ENCODE data around the gene CMTM7.

Gene CMTM7, protein sequence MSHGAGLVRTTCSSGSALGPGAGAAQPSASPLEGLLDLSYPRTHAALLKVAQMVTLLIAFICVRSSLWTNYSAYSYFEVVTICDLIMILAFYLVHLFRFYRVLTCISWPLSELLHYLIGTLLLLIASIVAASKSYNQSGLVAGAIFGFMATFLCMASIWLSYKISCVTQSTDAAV

DNA sequence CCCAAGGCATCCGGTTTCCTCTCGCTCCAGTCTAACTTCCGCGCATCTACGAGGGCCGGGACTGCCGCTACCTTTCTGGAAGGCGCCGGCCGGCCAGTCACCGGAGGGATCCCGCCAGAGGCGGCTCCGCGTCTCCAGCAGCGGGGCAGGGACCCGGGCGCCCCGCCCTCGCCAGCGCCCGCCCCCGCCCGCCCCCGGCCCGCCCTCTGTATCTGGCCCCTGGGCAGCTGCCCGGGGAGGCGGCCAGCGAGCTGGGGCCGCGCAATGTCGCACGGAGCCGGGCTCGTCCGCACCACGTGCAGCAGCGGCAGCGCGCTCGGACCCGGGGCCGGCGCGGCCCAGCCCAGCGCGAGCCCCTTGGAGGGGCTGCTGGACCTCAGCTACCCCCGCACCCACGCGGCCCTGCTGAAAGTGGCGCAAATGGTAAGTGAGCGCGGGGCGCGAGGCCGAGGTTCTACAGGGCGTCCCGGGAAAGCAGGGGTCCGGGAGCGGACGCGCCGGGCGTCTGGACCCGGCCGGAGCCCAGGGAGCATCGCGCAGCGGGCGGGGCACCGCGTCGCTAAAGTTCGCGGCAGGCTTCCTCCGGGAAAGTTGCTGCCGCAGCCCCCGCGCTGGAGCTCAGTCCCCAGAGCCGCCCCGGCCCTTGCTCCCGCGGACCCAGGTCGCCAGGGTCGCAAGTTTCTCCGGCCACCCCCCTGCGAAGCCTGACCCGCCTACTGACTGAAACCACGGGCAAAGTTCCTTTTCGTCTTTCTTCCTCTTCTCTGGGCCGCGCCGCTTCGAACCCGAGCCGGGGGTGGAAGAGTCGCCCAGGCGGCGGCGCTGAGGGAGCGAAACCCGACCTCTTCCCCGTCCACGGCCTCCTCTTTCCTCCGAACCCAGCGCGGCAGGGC is at the start of gene CMTM7:
Gene CMTM7 (plus strand): TSS at position 211 of the 893 bp plus-strand sequence. CDS start 54 bp downstream, at position 265.
- DNase-seq (ENCODE audit: low read depth) = peak; percentile 65

DNA sequence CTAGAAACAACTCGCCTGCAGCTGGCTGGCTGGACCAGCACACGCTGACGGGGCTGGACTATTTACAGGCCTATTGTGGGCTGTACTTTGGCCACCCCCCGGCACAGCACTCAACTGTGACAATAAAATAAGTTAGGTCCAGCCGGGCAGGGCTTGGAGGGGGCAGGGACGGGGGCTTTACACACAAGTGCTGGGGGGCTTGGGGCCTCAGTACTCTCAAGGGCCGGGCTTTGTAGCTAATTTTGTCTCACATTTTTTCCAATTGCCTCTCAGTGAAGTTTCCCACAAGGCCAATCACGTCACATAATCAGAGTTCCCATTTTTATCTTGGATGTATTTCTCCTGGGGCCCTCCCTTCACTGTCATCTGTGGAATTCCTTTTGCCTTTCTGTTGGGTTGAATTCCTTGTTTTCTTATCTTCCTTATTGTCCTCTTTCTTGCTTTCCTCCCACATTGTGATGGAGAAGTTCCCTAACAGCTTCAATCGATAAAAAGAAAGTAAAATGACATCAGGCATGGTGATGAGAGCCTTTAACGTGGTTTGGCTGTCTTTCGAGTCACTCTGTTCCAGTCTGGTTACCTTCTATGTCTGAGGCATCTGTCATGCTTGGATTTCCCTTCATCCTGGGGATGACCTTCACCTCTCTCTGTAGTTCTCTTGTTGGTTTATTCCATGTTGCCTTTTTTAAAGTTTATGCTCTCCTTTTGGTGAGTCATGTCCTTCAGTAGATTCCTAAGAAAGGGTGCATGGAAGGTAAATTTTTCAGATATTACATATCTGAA is 44.1 kb upstream of the CMTM7 start:
- DNase-seq (ENCODE audit: low read depth) = no peak

DNA sequence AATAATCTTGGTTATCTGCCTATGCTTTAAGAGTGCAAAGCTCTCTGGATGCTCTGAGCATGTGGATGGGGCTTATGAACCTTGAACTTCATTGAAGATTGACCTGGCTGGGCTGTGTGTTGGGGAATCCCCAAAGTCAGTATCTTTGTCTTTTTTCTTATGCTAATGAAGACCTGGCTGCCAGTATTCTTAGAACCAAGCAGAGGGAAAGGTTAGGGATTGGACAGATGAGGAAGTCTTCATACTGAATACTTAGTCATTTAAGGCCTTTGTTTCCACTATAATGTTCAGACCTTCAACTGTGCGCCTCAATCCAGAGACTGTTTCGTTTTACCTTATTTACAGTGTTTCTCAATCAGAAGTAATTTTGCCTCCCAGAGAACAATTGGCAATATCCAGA is 42.5 kb upstream of the CMTM7 start:
- no peak for DNase-seq (ENCODE audit: low read depth)

DNA sequence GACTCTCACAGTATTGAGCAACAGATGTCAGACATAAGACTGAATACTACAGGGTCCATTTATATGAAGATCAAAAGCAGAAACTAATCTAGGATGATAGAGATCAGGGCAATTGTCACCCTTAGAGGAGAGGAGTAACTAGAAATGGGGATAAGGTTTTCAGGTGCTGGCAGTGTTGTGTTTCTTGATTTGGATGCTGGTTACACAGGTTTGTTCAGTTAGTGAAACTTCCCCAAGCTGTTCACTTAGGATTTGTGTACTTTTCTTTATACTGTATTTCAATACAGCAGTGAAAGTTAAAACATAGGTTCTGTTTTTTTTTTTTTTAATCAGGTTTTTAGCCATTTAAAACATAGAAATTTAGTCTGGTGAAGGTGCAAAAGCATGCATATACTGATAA is 39.1 kb upstream of the CMTM7 start:
- no peak for DNase-seq (ENCODE audit: low read depth)

DNA sequence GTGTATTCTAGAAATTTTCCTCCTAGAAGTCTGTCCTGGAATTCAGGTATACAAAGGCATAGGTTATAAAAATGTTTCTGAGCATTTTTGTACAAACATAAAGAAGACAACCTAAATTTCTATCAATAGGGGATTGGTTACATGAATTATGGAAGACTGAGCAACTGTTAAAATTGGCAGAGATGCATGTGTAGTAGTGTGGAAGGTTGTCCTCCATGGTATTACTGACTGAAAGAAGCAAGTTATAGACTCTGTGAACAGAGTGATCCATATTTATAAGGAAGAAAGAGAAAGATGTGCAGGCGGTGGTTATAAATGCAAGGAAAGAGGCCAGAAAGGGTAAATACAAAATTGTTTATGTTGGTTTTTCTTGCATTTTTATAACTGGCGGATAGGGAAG is 38.3 kb upstream of the CMTM7 start:
- no peak for DNase-seq (ENCODE audit: low read depth)

DNA sequence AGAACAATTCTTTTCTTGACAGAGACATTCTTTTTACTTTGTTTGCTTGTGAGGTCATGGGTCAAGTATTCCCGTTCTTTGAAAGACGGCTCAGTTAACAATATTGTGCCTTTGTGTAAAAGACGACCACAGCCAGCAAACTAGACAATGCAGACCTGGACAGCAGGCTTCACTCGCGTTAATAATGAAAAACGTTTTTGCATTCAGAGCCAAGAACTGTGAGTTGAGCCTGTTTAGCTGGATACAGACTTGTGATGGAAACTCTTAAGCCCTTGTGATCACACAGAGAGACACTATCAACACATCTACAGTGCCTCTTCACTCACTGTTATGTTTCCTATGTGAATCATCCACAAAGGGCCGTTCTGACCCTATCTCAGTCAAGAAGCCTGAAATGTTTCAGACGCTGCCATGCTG is 37.3 kb upstream of the CMTM7 start:
- no peak for DNase-seq (ENCODE audit: low read depth)

DNA sequence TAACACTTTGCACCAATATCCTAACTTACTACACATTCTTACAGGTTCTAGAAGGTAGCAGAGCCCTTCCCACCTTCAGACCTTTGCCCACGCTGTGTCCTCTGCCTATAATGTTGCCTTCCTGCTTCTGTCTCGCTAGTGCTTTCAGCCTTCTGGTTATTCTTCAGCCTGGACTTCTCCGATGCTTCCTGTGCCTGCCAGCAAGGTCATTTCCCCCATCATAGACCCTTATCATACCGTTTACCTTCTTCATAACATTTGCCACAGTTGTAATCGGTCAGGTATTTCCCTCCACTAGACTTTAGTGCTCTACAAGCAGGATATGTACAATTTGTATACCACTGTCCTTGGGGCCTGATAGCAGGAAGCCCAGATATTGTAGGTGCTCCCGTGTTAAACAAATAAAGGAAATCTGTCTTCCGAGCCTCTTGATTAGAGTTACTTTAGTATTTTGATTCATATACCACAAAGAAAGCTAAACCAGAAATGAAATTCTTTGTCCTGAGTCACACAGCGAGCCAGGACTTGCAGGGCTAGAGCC is 35.8 kb upstream of the CMTM7 start:
- DNase-seq (ENCODE audit: low read depth) = no peak

DNA sequence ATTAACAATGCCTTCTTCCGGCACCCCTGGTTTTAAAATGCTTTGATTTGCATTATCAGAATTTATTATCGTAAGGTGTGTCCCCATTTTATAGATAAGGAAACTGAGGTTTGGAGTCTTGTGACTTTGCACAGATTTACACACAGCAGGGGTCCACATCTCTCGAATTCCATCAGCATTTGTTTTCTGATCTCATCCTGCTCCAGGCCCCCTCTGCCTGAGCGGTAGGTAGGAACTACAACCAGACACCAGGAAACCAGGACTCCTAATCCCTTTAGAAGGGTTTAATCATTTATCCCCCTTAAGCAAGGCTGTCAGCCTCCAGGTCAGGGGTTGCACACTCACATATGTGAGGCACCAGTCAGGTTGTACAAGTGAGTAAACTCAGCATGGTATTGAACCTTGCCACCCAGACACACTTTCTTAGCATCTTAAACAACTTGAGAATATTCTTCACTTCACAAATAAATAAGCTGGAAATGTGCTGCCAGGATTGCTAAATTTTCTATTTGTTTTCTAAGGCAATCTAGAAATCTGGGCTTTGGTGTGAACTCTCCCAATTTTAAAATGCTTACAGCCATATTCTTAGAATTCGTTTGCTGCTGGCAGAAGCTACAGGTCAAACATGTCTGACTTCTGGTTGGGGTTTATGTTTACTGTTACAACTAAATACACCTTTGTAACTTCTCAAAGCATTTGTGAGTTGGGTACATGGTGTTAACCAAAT is 31.7 kb upstream of the CMTM7 start:
- no peak for DNase-seq (ENCODE audit: low read depth)

DNA sequence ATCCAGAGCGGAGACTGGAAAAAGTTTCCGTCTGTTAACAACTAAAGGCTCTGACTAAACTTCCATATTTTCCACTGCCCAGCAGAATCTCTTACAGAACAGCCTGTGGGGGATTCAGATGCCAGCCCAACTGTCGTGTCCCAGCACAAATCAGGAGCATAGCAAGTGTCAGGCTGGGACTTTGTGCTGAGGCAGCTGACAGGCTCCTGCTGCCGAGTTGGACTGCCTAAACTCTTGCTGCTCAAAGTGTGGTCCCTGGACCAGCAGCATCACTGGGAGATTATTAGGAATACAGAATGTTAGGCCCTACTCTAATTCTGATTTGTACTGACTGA is 31.2 kb upstream of the CMTM7 start:
- no peak for DNase-seq (ENCODE audit: low read depth)

DNA sequence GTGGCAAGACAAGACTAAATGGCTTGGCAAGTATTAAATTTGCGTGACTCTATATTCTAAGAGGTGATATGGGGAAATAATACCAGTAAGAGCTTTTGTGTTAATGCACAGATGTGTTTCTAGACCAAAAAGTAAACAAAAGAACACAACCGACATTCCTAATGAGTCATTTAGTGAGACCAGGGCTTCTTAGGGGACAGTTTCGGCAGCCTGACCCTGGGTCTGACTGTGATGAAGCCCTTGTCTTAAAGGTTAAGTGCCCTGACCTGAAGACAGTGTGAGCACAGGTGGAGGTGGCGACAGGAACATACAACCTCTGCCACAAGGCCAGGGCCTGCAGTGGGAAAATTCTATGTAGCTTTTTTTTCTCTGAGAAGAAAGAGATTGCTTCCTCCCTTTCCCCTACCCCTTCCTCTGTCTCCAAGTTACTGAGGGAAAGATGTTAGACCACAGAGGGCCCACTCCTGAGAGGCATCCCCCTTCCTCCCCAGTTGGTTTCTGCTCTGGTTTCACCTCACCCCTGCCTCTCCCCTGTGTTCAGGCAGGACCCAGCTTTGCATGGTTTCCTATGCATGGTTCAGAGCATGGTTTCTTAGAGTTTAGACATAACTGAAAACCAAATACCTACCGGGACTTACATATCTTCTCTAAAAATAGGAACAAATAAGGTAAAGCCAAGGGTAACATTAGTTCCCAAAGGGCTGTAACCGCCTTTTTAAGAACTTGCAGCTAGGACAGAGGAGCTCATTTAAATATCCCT is 24.8 kb upstream of the CMTM7 start:
- DNase-seq (ENCODE audit: low read depth) = no peak

DNA sequence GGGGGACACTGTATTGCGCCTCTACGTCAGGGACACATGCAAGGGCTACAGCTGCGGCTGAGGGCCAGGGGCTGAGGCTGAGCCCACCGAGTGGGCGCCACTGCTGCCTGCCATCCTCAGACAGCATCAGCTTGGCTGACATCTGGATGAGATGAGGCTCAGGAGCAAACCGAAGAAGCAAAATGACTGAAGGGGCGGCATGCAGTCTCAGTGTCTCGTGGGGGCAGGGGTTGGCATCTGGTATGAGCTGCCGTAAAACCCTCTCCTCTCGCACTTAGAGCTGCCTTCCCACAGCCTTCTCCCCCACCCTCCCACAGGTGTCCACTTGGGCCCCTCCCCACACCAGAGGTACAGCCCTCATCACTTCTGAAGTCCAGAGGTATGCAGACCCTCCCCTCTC is 24.2 kb upstream of the CMTM7 start:
- DNase-seq (ENCODE audit: low read depth) = no peak

DNA sequence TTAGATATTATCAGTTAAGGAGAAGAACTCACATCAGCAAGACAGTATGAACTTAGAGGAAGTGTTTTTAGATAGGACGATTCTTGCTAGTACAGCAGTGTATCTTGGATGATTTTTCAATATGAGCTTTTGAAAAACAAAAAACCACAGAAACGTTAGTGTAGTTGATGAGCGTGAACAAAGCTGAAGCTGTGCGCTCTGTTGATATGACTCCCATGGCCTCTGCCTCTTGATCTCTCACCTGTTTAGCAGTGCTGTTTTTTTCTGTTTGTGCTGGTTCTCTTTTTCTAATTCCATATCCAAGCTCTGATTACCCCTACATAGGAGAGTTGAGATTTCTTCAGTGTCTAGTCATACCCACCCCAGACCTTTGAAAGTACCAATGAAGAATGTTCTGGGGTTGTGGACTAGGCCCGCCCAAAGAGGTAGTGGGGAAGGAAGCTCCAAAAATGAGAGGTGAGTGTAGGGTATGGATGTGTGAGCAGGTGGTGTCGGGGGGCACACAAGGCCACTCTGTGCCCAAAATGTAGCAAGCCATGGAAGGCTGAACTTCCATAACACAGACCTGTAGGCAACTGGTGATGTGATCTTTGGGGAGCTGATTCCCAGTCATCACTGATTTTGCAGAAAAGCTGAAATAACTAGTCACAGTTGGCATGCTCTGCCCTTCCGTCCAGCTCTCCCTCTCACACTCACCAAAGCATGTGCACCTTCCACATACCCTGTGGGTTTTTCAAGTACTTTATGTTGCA is 20.0 kb upstream of the CMTM7 start:
- no peak for DNase-seq (ENCODE audit: low read depth)

DNA sequence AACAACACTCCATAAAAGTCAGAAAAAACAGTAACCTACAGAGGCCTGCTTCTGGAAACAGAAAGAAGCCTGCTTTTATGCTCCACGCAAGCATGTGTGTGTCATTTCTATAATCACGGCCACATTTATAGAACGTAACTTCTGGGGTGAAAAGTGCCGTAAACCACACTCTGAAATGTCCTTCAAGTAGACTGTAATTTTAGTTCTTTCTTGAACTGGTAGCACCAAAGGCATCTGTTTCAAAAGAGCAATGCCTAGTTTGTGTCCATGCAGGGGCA is 19.5 kb upstream of the CMTM7 start:
- no peak for DNase-seq (ENCODE audit: low read depth)

DNA sequence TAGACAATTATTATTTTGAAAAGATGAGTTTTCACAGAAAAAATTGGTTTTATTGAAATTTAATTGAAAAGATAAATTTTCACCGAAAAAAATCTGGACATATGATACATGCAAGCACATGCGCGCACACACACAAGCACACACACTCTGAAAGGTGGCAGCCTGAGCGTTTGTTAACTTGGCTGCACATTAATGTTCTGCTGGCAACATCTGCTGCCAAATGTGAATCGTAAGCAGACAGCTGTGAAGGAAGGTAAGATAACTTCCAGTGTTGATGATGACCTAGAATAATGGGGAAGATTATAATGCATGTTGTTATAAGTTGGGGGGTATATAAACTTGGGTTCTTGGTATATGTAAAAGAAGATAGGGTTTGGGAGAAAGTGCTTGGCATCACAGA is 18.4 kb upstream of the CMTM7 start:
- DNase-seq (ENCODE audit: low read depth) = no peak

DNA sequence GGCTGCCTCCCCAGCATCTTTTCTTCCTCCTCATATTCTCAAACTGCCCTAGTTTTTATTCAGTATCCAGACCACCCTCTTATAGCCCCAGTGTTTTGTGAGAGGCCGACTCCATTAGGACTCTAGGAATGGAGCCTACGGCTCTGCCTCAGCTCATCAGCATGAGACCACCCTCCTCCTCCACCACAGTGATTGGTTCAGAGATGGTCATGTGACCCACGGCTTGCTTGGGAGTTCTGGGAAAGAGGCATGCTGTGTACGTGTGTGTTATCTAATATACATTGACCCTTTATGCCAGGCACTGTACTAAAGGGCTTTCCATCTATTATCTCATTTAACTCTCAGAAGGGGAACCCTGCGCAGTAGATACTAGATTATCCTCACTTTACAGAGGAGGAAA is 17.8 kb upstream of the CMTM7 start:
- no peak for DNase-seq (ENCODE audit: low read depth)

DNA sequence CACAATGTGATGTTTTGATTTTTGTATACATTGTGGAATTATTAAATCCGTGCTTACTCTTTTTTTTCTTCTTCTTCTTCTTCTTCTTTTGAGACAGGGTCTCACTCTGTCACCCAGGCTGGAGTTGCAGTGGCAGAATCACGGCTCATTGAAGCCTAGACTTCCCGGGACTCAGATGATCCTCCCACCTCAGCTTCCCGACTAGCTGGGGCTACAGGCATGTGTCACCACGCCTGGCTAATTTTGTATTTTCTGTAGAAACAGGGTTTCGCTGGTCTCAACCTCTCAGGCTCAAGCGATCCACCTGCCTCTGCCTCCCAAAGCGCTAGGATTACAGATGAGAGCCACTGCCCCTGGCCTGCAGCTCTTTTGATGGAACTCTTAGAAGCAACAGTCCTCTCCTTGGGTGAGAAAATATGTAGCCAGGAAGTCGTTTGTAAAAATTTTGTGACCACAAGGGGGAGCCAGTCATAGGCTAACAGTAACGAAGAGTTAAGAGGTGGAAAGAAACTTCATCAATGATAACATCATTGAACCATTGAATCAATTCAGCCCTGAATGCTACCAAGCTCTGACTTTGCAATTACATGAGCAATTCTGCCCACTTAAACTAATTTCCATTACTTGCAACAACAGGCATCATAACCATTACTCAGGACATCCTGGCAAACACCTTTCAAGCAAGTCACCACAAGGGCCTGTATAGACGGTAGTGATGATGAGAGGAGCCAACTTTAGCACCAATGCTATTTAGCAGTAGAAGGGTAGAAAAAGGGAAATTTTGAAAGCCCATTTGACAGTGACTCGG is 16.7 kb upstream of the CMTM7 start:
- DNase-seq (ENCODE audit: low read depth) = peak; percentile 29

DNA sequence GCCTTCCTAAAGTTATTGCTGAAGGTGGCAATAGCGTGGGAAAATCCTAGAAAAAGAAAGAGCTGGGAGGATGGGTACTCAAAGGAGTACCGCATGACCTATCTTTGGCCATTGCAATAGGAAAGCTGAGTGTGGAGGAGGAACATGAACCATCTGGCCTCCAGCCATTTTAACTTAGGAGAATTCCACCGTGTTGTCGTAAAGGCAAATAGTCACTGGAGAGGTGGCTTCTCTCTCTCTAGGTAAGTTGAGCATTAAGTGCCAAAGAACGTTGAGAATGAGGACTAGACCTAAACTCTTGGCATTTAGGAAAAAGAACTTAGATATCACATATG is 16.1 kb upstream of the CMTM7 start:
- no peak for DNase-seq (ENCODE audit: low read depth)

DNA sequence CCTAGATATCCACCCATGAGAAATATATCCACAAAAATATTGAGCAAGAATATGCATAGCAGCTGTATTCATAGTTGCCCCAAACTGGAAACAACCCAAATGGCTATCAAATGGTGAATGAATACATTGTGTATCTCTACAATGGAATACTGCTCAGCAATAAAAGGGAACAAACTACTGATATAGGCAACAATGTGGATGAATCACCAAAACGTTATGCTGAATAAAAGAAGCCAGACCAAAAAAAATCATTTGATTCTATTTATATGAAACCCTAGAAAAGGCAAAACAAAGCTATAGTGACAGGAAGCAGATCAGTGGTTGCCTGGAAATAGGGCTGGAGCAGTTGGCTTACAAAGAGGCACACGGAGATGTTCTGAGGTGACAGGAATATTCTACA is 15.5 kb upstream of the CMTM7 start:
- DNase-seq (ENCODE audit: low read depth) = no peak

DNA sequence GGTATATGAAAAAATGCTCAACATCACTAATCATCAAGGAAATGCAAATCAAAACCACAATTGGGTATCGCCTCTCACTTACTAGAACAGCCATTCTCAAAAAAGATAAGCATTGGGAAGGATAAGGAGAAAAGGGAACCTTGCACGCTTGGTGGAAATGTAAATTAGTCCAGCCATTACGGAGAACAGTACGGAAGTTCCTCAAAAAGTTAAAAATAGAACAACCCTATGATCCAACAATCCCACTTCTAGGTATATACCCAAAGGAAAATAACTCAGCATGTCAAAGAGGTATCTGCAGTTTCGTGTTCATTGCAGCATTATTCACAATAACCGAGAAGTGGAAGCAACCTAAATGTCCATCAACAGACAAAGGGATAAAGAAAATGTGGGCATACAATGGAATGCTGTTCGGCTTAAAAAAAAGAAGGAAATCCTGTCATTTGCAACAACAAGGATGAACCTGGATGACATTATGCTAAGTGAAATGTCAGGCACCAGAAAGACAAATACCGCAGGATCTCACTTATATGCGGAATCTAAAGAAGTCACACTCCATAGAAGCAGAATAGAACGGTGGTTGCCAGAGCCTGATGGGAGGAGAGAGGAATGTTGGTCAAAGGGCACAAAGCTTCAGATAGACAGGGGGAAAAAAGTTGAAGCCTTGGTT is 11.7 kb upstream of the CMTM7 start:
- DNase-seq (ENCODE audit: low read depth) = no peak

DNA sequence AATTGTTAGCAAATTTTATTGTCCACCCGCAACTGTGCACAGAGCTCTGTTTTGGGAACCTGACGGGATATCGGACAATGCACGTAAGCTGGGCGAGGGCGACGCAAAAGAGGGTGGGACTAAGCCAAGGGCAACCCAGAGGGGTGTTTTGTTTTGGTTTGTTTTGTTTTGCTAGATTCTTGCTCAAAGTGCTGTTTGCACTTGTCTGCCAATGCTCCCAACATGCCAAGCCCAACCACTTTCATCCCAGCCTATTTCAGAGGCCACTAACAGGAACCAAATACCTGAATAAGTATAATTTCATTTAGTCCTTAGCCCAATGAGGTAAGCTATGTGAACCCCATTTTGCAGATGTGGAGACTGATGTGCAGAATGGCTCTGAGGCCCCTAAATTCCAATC is 9.7 kb upstream of the CMTM7 start:
- no peak for DNase-seq (ENCODE audit: low read depth)
